ENCODE measurements around the gene BHMT. TPM values are rescaled to one million over a fixed set of nuclear protein-coding genes. Genes with fewer than 3 reads are reported as not detected.

BHMT gene, protein sequence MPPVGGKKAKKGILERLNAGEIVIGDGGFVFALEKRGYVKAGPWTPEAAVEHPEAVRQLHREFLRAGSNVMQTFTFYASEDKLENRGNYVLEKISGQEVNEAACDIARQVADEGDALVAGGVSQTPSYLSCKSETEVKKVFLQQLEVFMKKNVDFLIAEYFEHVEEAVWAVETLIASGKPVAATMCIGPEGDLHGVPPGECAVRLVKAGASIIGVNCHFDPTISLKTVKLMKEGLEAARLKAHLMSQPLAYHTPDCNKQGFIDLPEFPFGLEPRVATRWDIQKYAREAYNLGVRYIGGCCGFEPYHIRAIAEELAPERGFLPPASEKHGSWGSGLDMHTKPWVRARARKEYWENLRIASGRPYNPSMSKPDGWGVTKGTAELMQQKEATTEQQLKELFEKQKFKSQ
- not detected for total RNA-seq
- long read RNA-seq, result 0 reads

DNA sequence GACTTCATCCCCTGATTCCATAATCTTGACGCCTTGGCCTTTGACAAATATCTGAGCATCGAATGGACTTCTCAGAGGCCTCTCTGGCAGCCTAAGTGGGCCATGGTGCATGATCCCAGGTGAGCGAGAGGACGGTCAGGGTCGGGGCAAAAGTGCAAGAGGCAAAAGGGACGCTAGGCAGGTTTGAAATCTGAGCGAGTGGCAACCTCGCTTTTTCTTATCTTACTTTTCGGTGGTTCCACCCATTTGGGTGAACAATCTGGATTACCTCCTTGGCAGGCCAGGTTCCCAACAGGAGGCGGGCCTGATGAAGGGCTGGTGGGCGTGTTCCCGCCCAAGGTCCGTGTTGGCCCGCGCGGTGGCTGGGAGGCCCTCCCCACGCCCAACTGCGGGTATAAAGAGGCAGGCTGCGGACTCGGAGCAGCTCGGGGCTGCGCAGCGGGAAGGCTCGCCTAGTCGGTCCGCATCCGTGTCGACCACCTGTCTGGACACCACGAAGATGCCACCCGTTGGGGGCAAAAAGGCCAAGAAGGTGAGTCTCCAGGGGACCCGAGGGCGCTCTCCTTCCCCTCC, at the start of gene BHMT:
BHMT (plus strand) TSS at position 423 of the 573 bp plus-strand sequence; CDS start at position 500, 77 bp downstream.
- no peak for ATAC-seq
- intact Hi-C loops (cut with DNase I), result no loop called here
- no peak for DNase-seq (ENCODE audit: missing footprints)

DNA sequence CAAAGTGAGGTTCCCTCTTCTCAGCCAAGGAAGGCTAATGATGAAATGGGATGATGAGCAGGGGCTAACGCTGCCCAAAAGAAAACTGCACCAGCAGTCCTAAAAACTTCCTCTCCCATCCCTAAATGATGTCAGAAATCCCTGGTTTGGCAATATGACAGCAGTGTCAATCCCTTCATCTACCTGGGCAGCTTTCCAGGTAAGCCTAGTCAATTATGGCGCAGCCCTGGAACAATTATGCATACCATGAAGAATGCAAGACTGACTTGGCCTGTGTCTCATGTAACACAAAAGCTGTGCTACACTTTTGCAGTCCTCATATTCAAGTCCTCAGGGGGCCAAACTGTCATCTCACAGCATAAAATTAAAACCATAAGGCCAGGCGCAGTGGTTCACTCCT, 49.2 kb upstream of the BHMT start:
- DNase-seq (ENCODE audit: missing footprints) (no peak), ATAC-seq (no peak)
- intact Hi-C loops (cut with DNase I), result no loop called here

DNA sequence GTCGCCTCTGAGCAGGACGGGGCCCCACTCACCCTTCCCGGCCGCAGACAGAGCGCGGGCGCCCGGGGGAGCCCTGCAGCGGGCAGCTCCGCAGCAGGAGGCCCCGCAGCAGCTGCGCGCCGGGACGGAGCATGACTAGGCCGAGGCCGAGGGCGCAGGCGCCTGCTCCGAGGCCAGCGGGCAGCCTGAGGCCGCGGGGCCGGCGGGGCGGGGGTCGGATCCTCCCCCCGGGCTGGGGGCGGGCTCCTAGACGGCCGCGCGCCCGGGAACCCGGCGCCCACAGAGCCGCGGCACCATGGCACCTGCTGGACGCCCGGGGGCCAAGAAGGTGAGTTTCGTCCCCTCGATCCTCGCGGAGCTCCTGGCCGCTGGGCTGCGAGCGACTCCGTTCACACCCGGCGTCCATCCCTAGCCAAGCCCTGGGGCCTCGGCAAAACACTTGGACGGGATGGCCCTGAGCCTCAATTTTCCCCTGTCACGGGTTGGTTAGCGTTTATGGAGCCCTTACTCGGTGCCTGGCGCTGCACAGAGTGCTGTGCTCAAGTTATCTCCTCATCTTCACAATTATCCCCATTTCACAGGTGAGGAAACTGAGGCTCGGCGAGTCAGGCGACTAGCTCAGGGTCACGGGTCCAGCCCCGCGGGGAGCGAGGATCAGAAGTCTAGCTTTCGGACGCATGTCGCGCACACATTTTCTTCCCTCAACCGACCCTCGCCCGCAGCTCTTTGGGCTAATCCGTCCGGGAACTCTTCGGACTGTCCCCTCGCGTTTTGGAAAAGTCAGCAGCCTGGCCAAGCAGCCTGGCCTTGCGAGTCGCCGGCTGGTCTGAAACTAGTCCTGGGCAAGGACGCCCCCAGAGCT, 41.9 kb upstream of the BHMT start, which contains the start of the genes BHMT2 and DMGDH:
BHMT2 (plus strand) TSS at position 280 of the 862 bp plus-strand sequence; CDS start at position 296, 16 bp downstream.
DMGDH (minus strand) TSS at position 187 of the 862 bp plus-strand sequence; CDS start at position 133, 54 bp downstream.
- DNase-seq (ENCODE audit: missing footprints), result peak; percentile 79
- peak; percentile 91 for ATAC-seq
- intact Hi-C loops (cut with DNase I), result no loop called here

DNA sequence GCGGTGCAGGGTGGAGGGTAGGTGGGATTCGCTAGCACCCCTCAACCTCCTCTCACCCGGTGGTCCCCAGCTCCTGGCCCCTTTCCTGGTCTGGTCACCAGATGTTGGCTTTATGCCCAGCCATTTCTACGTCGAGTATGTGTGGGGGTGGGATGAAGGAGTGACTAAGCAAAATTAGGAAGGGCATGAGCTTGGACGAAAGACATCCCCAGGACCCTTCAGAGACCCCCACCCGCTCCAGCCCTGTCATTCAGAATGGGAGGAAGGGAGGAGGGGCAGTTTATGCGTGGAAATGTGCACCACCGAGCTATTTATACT, 41.3 kb upstream of the BHMT start:
- intact Hi-C loops (cut with DNase I), result no loop called here
- DNase-seq (ENCODE audit: missing footprints) (no peak), ATAC-seq (peak; percentile 33)

DNA sequence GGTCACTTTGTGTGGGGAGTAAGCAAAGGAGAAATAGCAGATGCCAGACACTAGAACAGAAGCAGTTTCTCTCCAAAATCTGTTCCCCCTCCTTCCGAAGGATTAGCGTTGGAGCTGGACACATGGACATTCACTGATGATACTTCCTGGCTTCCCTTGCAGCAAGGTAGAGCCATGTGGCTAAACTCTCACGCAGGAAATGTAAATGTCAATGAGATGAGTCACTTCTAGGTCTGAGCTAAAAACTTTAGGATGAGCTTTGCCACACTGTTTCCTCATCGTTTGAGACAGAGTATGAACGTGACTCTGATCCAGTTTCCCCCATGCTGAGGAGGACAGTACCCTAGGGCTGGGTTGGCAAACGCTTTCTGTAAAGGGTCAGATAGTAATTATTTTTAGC, 37.0 kb upstream of the BHMT start:
- ATAC-seq, result no peak
- intact Hi-C loops (cut with DNase I), result no loop called here
- DNase-seq (ENCODE audit: missing footprints), result no peak

DNA sequence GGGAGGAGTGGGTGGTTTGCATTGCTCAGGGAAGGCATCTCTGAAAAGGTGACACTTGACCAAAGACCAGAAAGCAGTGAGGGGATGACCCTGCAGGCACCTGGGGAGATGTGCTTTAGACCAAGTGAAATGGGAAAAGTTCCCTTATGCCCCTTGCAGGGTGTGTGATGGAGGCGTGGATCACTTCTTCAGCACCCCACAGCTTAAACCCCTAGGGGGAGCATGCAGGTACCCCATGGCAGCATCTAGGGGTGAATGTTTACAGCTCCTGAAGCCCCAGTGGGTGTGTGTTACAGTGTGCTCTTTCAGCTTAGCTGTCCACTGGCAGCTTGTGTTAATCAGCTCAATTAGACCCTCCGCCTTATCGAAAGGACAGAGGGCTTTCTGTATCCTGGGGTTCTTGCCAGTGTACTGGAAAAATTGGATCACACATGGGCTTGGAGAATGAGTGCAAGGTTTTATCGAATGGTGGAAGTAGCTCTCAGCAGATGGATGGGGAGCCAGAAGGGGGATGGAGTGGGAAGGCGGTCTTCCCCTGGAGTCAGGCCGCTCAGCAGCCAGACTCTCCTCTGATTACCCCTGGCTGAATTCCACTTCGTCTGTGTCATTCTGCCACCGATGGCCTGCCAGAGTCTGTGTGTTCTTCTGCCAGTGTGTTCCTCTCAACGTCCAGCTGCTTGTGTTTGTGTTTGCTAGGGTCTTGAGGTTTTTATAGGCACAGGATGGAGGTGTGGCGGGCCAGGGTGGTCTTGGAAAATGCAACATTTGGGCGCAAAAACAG, 35.8 kb upstream of the BHMT start:
- intact Hi-C loops (cut with DNase I), result no loop called here
- ATAC-seq (peak; percentile 84), DNase-seq (ENCODE audit: missing footprints) (no peak)

DNA sequence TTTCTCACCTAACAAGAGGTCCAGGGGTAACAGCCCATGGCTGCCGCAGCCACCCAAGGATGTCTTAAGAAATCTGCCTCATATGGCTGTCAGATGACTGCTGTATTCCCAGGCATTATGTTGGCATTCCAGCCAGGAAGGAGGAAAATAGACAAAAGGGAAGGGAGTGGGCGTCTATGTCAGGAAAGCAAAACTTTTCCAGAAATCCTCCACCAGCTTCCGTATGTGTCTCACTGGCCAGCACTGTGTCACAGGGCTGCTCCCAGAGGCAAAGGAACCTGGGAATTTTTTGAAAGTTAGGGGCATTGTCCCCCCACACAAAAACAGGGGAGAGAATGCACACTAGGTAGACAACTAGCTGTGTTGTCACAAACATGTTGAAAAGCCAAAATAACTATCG, 34.8 kb upstream of the BHMT start:
- ATAC-seq, result no peak

DNA sequence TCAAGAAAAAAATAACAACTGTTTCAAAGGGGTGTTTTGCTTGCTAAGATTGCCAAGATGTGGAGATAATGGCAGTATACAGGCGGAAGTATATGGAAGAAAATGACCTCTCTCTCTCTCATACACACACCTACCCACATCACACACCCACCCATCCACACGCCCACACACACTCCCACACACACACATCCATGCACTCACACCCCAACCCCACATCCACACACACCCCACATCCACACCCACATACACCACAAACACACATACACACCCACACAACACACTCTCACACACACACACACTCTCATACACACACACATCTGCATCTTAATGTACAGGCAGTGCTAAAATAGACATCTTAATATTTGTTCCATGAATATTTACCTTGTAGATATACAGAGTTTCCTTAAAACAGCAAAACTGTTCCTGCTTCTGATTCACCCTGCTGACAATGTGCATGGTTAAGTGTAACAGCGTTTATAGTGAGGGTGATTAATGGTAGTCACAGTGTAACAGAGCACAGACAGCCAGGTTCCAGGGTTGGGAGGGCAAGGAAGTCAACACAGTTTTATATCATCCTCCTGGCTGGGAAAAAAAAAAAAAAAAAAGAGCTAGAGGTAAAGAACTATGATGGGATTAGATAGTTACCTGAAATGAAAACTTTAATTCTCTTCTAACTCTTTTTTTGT, 33.8 kb upstream of the BHMT start:
- ATAC-seq (no peak), DNase-seq (ENCODE audit: missing footprints) (no peak)
- intact Hi-C loops (cut with DNase I), result no loop called here

More for the DNA sequence above, 34.8 kb upstream of the BHMT start:
- intact Hi-C loops (cut with DNase I), result no loop called here
- DNase-seq (ENCODE audit: missing footprints), result no peak

DNA sequence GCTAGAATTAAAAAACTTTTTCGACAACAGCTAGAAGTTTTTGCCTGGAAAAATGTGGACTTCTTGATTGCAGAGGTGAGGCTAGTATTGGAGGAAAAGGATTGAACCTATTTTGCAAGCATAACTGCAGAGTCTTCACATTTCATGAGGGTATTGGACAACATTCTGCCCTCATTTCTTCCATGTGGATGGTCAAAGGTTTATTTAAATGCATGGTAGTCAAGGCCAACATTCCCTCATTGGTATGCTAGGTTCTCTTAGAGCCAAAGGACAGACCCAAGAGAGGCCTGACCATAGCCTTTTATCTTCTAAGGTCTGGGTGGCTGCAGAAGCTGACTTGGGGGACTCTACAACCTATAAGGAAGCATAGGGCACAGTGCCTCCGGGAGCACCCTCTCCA, 30.8 kb upstream of the BHMT start:
- DNase-seq (ENCODE audit: missing footprints), result no peak
- intact Hi-C loops (cut with DNase I), result no loop called here

DNA sequence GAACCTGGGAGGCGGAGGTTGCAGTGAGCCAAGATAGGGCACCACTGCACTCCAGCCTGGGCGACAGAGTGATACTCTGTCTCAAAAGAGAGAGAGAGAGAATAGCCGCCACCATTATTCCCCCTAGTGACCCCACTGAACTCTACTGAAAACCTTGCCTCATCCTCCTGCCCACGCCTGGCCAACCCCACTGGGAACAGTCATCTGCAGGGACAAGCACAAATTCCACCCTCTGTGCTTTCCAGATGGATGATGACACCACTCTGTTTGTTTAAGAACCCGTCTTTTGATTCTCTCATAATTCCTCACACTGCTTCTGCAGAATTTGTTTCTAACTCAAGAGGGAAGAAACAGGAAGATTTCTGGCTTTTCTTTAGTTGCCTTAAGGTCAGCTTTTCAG, 29.8 kb upstream of the BHMT start:
- no peak for DNase-seq (ENCODE audit: missing footprints)
- intact Hi-C loops (cut with DNase I), result no loop called here
- no peak for ATAC-seq

More for the DNA sequence above, 30.8 kb upstream of the BHMT start:
- no peak for ATAC-seq

DNA sequence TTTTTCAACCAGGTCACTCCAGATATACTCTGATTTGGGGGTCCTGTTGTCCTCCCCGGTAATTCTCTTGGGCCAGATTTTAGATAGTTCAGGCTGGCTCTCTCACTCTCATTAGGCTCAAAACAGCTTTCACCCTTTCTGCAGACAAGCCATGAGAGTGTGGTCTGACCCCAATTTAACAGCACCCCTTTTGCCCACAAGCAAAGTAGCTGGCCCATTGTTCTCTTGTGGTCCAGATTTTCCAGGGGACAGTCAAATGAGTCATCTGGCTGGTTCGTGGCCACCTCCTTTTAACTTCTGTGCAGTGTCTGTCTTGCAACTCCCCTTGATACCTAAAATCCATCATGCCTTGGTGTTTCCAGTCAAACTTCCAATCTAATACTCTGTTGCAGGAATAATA, 25.5 kb upstream of the BHMT start:
- intact Hi-C loops (cut with DNase I), result no loop called here
- ATAC-seq (no peak), DNase-seq (ENCODE audit: missing footprints) (no peak)

DNA sequence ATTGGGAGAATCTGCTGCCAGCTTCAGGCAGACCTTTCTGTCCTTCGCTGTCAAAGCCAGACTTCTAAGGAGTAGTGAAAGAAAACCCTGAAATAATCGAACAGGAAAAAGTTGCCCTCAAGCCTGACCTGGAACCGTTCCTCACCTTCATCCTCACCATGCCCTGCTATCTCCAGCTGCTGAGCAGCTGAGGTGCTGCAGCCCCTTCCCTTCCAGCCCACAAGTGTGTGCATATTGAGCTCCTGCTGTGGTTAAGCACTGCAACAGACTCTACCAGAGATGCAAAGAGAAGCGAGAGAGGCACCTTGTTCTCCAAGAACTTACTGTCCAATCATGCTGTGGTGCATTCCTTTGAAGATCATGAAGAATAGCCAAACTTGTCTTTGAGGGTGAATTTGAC, 23.1 kb upstream of the BHMT start:
- intact Hi-C loops (cut with DNase I), result no loop called here
- ATAC-seq, result no peak
- DNase-seq (ENCODE audit: missing footprints), result no peak

DNA sequence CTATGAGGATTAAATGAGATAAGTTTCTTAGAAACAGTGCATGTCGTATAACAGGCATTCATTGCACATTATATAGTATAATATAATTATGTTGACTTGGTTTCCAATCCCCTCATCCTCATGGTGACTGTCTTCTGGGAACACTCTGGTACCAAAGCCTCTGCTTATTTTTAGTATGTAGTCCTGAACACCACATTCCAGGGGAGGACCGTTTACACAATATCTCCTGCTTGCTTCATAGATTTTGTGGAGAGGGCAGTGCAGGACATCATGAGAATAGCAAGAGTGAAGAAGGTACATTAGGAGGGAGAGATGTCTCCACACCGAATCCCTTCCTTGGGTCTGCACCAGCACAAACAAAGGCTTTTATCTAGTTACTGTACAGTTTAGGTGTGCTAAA, 20.5 kb upstream of the BHMT start:
- intact Hi-C loops (cut with DNase I), result no loop called here
- ATAC-seq, result peak; percentile 88

DNA sequence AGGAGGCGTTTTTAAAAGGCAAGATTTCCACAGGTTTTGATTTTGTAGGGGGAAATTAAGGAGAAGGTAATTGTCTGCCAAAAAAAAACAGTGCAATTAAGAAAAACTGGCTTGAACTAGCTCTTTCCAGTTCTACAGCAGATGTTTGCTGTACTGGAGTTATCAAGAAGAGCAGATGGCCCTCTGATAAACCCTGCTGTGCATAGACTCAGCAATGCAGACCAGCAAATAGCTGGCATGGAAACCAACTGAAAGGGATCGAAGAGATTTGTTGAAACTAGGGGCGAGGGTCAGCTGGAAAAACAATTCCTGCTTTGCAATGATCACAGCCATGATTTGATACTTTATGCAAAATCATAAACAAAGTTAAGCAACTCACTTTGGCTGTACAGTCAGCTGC, 17.8 kb upstream of the BHMT start:
- intact Hi-C loops (cut with DNase I), result no loop called here
- DNase-seq (ENCODE audit: missing footprints), result no peak
- ATAC-seq, result no peak

More for the DNA sequence above, 20.5 kb upstream of the BHMT start:
- no peak for DNase-seq (ENCODE audit: missing footprints)

DNA sequence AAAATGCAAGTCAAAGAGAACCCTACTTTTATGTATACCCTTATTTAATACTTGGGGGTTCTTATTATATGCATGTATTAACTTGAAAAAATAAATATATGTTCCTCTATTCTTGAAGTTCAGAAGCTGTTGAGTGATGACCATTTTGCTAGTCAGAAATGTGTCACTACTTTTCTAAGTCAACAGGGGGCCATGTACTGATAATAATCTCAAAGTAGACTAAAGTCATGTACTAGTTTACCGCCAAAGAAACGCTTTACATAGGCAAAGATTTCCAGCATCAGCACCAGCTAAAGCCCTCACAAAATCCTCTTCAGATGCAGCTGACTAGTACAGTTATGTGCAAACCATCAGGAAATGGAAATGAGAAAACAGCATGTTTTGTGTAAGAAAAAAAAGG, 5.7 kb upstream of the BHMT start:
- ATAC-seq (no peak), DNase-seq (ENCODE audit: missing footprints) (no peak)
- intact Hi-C loops (cut with DNase I), result no loop called here

DNA sequence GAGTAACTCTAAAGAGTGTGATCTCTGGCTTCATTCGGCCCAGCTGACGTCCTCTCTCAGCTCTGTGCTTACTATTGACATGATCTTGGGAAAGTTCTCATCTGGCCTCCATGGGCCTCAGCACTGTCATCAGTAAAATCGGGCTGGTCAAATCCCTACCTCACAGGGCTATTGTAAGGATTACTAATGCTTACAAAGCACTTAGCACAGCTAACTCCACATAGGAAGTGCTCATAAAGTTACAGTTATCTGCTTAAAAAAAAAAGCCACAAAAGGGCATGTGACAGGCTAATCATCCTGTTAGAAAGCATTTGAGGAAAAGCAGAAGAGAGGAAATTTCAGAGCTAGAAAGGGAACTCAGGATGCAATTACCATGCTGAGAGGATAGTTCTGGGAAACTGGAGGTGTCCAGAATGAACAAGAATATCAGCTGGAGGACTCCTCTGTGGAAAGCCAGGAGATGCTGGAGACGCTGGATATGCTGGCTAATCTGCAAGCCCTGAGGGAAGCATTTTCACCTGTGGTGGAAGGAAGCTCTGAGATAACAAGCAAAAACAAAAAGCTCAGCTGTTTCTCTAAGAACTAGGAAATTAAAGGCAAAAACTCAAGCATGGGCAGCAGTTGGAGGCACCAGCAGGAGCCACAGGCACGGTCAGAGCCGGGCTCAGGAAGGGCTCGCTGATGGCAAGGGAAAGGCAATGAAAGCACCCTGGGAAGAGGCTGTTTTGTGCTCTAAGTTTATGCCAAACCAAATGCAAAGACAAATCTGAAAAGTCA, 4.4 kb upstream of the BHMT start:
- intact Hi-C loops (cut with DNase I), result no loop called here
- ATAC-seq (no peak), DNase-seq (ENCODE audit: missing footprints) (no peak)

DNA sequence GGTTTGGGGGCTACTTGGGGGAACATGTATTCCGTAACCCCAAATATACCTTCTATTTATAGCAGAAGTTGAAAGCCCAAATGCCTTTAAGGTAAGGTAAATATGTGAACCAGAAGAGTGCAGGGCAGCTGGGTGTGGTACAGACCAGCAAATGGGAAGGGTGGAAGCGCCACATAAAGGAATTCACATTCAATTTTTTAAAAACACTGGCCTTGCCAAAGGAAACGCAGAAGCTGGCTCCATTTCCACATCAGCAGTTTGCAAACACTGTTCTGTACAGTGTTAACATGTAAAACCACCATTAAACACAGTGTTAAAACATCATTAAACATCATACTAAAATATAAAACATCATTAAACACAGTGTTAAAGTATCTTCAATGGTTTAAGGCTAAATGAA, 3.5 kb upstream of the BHMT start:
- ATAC-seq, result no peak
- intact Hi-C loops (cut with DNase I), result no loop called here
- no peak for DNase-seq (ENCODE audit: missing footprints)

DNA sequence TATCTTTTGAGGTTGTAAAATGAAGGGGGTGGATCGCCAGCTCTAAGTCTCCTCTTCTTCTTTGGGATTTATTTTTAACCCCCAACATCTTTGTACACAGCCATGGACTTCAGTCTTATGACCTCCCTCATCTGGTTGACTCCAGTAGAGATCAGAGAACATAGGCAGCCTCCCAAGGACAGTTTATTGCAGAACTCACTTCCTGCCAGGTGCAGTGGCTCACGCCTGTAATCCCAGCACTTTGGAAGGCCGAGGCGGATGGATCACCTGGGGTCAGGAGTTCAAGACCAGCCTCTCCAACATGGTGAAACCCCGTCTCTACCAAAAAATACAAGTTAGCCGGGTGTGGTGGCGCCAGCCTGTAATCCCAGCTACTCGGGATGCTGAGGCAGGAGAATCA, 2.8 kb upstream of the BHMT start:
- intact Hi-C loops (cut with DNase I), result no loop called here

More for the DNA sequence above, 2.8 kb upstream of the BHMT start:
- ATAC-seq, result no peak
- no peak for DNase-seq (ENCODE audit: missing footprints)
